ENCODE data around the gene PLXNA1.
A peak's percentile ranks its signal among the peaks of the same experiment; 100 is the strongest.

Gene PLXNA1

DNA sequence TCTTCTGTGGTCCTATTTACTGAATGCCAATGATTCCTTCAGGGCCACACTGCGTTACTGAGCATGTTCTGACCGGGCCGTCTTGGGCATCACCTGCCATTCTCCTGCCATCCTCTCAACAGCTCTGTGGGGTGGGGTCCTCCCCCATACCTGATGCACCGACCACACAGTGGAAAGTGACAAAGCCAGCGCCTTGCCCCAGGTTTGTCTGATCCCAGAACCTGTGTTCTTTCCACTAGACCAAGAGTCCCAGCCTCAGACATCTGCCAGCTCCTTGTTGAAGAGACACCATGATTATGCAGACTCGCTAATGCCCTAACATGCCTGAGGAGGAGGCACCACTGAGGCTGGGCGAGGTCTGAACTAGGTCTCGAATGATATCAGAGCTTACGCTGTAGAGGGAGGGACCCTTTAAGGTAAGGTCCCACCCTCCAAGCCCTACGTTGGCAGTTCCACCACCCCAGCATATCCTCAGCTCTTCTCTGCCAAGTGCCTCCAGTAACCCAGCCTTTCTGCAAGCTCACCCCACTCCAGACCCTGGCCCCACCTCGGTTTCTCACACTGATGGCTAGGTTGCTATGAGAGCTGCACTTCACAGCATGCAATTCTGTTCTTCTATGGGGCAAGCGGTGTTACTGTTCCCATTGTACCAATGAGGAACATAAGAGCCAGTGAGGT lies 29.8 kb upstream of the PLXNA1 start:
- DNase-seq (ENCODE audit: low spot score): no peak

DNA sequence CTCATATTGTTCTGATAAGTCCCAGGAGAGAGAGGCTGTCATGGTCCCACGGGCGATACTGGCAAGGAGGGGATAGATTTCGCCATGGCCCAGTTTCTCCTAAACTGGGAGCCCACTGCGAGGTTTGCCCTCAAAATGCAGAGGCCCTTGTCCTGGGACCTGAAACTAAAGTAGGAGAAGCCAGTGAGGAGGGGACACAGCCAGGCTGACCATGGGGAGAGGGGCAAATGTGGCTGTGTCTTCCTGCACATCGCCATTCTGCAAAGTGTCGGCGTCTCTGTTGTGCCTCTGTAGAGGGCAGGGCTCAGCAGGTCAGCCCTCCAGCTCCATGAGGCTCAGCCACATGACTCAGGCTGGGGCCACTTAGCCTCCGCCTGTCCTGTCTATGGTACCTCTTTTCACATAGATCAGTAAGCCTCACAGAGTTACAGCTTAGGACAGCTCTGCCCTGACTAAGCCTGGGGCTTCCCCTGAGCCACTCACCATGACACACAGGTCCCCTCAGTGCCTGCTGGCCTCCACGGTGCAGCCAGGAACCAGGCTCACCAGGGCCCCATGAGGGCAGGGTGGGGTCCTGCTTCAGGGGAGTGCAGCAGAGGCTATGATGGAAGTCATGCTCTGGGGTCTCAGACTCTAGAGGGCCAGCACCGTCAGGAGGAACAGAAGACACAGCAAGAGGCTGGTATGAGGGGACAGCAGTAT lies 28.6 kb upstream of the PLXNA1 start:
- peak; percentile 85 for DNase-seq (ENCODE audit: low spot score)

DNA sequence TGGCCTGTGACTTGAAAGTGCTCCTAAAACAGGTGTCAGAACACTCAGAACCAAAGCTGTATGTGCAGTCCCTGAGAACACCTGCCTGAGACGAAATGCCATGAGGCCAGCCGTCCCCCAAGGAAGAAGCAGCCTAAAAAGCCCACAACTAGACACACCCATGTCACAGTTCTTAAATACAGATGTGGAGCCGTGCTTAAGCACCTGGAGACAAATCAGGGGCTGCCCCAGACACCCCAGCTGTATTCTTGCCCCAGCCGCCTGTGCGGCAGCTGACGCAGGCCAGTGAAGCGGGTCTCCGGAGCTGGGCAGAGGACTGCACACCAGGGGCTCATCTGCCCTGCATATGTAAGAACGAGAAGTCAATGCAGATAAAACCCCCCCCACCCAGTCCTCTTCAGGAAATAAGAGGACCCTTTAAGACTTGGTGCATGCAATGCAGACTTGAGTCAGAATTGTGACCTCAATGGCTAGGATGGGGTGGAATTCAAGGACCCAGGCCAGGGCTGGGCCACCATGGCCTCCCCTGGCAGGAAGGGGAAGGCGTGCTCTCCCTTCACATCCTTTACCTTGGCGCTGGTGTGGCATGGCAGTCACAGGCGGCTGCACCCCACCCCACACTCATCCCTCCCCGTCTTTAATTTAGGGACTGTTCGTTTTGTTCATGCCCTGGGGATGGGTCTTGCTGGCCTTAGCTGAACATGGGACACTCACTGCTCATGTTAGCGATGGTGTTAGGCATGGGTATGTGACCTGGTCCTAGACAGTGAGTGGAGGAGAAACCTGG lies 27.7 kb upstream of the PLXNA1 start:
- DNase-seq (ENCODE audit: low spot score): no peak

DNA sequence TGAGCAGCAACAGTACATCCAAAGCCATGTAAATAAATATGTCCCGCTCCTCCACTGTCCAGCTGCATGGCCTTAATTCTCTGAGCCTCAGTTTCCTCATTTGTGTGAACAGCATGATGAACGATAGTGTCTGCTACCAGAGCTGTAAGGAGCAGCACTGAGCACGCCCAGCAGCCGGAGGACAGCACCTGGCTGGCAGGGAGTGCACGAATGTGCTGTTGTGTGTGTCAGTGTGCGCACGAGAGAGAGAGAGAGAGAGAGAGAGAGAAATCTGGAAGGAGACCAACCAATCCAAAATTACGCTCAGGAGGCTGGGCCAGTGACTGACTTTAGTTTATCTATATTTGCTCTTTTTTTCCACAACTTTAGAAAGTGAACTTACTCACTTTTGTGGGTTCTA lies 26.6 kb upstream of the PLXNA1 start:
- DNase-seq (ENCODE audit: low spot score): no peak

DNA sequence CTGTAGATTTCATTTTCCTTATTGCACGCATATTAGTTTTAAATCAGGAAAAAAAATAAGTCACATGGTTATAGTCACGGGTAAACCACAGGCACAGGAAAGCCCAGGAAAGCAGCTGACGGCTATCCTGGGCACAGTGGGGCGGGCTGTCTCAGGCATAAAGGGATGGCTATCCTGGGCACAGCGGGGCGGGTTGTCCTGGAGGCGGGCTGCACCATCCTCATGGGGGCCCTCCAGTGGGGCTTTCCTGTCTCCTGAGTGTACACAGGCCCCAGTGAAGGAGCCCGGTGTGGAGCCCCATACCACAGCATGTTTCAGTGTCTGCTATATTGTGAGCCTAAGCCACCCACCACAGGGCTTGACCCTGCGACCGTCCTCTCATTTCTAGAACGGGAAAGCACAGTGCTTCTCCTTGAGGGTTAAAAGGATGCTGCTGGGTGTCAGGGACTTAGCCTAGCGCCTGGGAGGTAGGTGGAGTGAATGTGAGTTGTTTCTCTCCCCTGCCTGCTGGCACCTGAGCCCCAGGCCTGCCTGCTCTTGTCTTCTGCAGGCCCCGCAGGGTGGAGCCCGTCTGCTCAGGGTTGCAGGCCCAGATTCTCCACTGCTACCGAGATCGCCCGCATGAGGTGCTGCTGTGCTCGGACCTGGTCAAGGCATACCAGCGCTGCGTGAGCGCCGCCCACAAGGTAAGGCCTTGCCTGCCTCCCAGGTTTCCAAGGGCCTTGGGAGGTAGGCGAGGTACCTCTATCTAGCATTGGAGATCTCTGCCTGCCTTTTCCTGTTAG lies 25.9 kb upstream of the PLXNA1 start:
- DNase-seq (ENCODE audit: low spot score): no peak

DNA sequence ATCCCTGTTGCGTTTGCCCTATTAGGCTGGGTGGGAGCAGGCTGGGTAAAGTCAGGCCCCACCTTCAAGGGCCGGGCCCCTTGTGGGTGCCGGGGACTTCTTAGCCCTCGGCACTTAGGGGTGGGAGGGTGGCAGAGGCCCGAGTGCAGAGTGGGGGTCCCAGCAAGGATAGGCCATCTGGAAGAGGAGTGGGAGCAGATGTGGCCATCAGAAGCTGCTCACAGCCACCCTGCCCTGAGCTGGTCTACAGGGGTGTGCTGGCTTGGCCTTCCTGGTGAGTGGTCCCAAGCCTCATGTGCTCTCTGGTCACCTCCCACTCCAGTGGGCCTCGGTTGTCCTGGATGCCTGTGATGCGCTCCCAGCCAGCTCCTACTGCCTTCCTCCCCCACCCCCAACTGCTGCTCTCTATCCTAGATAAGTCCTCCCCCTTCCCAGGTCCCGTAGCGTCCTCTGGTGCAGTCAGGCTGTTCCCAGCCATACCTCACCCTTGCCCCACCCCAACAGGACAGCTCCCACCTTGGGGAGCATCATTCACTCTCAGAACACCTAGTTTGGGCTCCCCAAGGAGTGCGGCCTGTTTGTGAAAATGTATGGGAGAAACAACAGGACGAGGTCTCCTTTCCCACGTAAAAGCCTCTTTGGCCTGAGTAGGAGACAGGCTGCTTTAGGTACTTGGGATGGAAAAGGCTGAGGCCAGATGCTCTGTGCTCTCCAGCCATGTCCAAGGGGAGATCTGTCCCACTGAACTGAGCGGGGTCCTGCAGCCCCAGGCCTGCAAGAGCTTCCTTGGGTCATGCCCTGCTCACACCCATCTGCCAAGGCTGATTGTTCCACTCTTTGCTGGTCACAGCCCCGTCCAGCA lies 24.9 kb upstream of the PLXNA1 start:
- no peak for DNase-seq (ENCODE audit: low spot score)

DNA sequence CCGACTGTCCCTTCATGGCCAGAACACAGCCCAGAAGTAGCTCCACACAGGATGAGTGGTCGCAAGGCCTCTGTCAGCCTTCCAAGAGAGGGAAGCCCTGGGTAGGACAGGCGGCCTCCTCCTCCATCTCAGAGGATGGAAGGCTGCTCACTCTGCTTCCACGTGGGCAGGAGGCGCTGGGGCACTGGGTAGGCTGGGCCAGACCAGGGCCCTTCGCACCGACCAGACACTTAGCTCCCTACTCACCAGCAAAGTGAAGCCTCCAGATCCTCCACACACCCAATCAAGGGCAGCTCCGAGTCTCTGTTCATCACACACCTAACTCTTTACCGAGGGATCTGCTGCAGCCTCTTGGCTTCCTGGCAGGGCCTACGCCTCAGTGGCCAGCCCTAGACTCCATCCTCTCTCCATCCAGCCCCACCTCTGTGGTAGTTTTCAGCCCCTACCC lies 24.3 kb upstream of the PLXNA1 start:
- no peak for DNase-seq (ENCODE audit: low spot score)

DNA sequence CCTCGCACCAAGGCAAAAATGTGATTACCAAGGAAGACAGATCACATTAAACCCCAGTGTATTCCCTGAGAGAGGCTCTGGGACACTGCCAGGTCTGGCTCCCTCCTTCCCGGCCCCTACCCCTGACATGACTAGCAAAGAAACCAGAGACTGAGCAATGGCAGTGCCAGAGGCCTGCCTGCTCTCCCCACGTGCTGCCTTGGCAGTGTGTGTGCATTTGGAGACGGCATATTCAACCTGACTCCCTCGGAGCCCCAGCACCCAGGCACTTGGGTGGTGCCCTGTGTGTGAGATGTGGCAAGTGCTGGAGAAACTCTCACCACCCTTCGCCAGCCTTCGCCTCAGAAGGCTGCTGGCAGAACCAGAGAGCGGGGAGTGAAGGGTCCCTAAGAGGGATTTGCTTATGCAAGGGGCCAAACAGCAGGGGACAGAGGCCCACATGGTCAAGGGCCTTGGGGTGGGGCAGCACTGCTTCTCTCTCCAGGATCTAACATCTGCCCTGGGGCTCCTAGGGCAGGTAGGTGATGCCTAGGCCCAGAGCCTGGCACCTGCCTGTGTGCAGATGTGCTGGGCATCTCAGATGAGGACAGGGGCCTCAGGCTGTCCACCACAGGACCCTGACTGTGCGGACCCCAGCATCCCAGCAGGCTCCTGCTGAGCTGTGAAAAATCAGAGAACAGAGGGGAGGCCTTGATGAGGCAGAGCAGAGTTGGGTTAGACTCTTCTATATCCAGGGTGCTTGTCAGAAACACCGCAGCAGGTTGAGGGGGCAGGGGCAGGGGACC lies 23.6 kb upstream of the PLXNA1 start:
- no peak for DNase-seq (ENCODE audit: low spot score)

DNA sequence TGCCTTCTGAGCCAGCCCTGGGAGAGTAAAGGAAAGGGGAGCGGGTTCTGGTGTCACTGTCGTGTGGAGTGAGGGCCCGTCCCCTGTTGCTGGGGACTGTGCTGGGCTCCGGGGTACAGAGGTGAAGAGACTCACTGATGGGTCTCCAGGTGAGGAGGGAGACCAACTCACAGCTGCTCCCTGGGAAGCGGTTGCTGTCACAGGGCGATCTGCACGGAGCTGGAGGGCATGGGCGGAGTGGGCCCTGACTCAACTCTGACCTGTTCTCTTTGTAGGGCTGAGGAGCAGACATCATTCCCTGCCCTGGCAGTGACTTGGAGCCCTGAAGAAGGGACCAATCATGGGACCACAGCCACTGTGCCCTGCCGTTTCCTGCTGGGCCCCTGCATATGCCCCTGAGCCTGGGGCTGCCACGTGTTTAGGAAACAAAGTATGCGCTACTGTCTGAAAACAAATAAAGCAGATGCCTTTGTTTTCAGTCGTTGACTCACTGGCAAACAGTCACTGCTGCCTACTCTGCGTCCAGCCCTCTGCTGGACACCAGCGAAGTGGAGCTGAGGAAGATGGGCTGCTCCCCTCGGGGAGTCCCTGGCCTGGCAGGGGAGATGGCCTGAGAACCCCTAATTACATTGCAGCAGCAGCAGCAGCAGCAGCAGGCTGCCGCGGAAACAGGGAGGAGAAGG lies 22.9 kb upstream of the PLXNA1 start:
- DNase-seq (ENCODE audit: low spot score): no peak

DNA sequence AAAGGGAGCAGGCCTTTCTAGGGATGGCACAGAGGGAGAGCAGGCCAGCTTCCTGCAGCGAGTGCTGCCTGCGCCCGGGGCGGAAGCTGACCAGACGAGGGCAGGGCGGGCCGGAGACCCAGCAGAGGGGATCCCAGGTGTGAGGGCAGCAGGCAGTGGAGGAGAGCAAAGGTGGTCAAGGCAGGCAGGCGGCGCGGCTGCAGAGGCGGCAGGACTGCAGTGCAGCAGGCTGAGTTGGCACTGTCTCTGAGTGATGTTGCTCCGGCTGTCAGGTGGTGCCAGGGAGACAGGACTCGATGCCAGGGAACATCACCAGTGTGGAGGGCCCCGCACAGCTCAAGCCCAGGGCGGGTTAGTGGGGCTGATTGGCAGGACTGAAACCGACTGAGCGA lies 22.3 kb upstream of the PLXNA1 start:
- DNase-seq (ENCODE audit: low spot score): no peak

DNA sequence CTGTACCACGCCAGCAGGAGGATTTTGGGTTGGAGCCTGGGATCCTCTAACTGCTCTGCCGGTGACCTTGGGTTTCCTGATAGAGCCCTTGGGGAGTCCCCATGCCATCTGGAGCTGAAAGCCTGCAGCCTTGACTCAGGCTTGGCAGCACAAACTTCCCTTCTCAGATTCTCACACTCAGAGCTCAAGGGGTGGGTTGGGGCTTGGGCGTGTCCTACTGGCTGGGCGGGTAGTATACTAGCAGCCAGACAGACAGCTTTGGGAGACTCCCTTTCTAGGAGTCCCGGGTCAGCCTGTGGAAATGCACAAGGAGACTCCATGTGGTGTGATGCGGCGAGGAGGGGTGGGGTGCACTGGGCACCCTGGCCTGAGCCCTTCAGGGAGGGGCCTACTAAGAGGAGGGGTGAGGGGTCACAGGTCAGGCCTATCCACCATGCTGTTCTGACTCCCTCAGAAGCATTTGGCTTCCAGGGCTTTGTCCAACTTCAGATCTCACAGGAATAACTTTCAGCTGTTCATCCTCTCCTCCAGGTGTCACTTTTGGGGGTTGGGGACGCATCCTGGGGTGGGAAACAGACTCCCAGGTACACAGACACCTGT lies 21.6 kb upstream of the PLXNA1 start:
- no peak for DNase-seq (ENCODE audit: low spot score)

DNA sequence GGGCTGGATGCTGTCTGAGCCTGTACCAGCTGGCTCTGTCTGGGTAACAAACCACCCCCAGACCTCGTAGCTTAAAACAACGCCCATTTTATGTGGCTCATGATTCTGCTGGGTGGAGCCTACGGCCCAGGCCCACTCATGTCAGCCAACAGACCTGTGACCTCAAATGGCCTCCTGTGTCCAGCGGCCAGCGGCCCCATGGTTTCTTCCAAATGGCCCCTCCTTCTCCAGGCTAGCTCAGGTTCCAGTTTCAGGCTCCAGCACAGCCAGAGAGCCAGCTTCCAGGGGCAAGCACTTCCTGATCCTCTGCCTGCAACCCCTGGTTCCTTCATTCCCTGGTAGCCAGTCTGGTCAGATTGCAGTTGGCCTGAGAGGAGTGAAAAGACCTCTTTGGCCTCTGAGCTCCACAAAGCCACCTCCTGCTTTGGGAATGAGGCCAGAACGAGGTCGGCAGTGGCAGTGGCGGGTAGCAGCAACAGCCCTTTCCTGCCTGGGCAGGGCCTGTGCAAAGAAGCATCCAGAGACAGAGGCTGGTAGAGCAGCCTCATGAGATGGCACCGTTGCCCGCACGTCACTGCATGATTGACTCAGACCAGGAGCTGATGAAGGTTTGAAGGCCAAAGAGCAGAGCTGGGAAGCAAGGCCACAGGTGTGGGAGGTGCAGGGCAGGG lies 21.0 kb upstream of the PLXNA1 start:
- DNase-seq (ENCODE audit: low spot score): no peak

DNA sequence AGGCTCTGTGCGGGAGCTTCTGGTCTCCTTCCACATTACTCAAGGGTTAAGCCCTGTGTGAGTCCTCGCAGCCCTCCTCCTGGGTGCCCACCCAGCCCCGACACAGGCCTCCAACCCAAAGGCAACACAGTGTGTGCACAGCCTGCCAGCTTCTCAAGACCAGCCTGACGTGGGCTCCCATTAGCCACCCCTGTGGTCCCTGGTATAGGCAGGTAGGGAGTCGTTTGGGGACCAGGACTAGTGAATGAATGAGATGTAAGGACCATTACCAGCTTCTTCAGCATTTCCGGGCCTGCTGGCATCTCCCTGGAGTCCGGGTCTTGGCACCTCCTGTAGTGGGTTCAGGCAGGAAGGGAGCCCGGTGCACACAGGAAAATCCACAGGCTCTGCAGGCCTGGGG lies 20.2 kb upstream of the PLXNA1 start:
- no peak for DNase-seq (ENCODE audit: low spot score)

DNA sequence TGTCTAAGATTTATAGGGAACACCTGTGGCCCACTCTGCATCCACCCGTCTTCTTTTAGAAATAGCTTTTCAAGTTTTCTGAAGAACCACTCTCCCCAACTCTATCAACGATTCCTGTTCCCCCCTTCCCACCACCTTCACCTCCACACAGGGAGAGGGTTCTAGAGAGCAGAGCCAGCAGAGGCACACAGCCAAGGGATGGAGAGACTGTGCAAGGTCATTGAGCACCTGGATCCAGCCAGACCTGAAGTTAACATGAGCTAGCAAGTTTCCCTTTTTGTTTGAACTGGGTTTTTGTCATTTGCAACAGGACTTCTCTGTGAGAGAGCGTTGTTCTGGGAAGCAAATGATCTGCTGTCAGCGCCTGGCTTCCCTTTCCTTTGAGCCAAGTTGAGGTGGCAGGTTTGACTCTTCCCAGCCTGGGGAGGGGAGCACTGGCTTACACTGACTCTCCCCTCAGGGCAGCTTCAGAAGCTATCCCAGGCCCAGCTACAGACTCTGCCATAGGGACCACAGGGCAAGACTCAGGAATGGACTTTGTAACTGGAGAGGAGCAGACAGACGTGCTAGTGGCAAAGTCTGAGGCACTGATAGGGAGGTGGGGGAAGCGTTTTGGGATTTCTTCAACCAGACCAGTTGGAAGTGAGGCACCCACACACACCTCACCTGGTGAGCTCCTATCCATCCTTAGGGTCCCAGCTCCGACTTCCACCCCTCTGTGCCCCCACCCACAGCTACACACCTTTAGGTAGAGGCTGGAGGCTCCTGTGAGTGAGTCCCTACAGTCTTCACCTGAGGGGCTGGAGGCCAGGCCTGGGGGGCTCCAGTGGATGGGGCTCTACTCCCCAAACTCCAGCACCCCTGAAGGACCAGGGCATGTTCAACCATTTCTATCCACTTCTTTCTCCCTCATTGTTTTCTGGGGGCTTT lies 19.4 kb upstream of the PLXNA1 start:
- DNase-seq (ENCODE audit: low spot score): no peak

DNA sequence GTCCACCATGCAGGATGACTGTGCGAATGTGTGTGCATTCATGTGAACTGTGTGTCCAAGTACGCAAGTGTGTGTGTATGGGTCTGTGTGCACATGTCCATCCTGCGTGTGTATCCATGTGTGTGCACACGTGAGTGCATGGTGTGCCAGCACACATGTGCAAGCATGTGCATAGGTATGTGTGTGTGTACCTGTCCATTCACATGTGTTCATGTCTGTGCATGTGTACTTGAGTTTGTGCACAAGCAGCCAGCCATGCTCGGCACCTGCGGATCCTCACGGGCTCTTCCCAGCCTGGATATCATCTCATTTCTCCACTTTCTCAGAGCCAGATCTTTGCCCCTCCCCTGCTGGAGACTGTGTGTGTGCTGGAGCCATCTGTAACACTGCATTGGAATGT lies 18.7 kb upstream of the PLXNA1 start:
- no peak for DNase-seq (ENCODE audit: low spot score)

DNA sequence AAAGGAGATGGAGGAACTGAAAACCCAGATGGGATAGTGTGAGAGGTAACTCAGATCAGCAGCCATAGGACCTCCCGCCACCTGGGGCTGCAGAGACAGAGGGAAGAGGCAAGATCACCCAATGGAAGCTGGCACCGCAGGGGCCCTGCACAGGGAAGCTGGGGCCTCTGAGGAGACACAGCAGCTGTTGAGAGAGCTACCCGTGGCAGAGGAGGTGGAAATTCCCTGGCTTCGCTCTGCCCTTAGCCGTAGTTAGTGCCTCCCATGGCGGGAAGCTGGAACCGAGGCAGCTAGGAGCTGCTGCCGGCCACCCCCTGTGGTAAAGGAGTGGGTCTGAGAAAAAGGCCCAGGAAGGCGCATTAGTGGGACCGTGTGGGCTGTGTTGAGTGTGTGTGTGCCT lies 18.0 kb upstream of the PLXNA1 start:
- DNase-seq (ENCODE audit: low spot score): no peak

DNA sequence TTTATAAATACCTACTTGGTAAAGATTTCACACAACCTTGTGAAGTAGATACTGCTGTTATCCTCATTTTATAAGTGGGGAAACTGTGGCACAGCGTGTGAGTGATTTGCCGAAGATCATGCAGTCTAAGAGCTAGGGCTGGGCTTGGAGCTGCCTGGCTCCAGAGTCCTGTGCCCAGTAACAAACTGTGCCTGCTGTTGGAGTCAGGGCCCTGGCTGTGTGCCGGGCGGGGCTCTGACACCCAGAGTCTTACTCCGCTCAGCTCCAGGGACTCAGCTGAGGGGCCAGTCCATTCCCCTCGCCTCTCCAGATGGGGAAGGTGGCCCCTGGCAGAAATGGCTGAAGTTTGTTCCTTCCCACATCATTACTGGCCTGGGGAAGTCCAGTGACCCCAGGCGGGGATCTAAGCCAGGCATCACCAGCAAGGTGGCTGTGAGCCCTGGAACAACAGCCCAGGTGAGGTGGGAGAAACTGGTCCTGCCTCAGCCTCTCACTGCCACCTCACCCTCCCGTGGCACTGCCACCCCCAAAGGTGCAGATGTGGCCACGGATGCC lies 17.3 kb upstream of the PLXNA1 start:
- no peak for DNase-seq (ENCODE audit: low spot score)

DNA sequence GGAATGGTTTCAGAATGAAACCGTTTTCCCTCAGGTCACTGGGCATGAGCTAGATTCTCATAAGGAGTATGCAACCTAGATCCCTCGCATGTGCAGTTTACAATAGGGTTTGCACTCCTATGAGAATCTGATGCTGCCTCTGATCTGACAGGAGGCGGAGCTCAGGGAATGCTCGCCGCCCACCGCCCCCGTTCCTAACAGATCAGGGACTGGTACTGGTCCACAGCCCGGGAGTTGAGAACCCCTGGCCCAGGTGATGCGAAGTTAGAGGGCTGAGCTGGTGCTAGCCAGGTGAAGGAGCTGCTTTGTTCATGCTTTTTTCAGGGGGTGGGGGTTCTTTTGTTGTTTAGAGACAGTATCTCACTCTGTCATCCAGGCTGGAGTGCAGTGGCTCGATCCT lies 15.5 kb upstream of the PLXNA1 start:
- DNase-seq (ENCODE audit: low spot score): no peak
